NT2/D1 (cell line): ENCODE data around the gene SYNE2.

Experiments used
- SUZ12 ChIP-seq: IDR thresholded peaks from 2 replicates; pipeline ENCODE4 v1.6.1; 2011; ENCODE audit not compliant: insufficient read length, insufficient read depth; ENCODE audit errors: extremely low read depth
- YY1 ChIP-seq: IDR thresholded peaks from 2 replicates; pipeline ENCODE4 v1.6.1; 2011; ENCODE audit not compliant: insufficient read length, insufficient read depth
- ZNF274 ChIP-seq: IDR thresholded peaks from 2 replicates; pipeline ENCODE4 v1.6.1; 2011; ENCODE audit warnings: mild to moderate bottlenecking, low read depth, low read length

GRCh38 chr14:63911404-63911803, 58.6 kb downstream of the SYNE2 start:
- no peak for TF ChIP-seq ZNF274
- no peak for TF ChIP-seq SUZ12
- TF ChIP-seq YY1, result no peak
